Panc1 (cell line): Measurements from ENCODE around the gene ZBP1.

Experiments used
- SIN3A ChIP-seq: IDR thresholded peaks from 2 replicates; pipeline ENCODE4 v1.6.1; 2012; ENCODE audit warnings: low read depth, mild to moderate bottlenecking, low read length, moderate library complexity, borderline replicate concordance; ENCODE audit not compliant: insufficient read depth
- TF ChIP-seq, protein P1 (sequence below): fragments of 450-650 bp; IDR thresholded peaks from 2 replicates; pipeline ENCODE4 v1.5.1; 2017; ENCODE audit warnings: mild to moderate bottlenecking

DNA sequence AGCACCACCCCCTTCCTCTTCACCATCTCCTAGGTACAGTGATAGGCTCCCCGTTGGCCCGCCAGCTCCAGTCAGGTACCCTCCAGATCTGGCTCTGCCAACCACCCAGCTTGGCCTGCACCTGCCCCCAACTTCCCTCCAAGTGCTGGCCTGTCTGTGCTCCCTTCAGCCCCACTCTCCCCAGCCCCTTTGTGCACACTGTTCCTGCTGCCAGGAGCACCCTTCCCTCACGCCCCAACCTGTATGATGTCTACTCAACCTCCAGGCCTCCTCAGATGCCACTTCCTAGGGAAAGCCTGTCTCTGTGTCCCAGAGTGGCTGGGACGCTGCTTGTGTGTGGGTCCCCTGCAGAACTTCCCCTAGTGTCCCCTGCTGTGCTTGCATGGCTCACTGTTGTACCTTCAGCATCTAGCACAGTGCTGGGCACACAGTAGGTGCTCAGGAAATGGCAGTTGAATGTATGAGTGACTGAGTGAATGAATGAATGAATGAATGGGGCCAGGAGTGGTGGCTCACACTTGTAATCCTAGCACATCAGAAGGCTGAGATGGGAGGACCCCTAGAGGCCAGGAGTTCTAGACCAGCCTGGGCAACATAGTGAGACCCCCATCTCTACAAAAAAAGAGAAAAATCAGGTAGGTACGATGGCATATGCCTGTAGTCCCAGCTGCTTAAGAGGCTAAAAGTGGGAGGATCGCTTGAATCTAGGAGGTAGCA lies 3.0 kb downstream of the ZBP1 start:
- TF ChIP-seq, protein P1, sequence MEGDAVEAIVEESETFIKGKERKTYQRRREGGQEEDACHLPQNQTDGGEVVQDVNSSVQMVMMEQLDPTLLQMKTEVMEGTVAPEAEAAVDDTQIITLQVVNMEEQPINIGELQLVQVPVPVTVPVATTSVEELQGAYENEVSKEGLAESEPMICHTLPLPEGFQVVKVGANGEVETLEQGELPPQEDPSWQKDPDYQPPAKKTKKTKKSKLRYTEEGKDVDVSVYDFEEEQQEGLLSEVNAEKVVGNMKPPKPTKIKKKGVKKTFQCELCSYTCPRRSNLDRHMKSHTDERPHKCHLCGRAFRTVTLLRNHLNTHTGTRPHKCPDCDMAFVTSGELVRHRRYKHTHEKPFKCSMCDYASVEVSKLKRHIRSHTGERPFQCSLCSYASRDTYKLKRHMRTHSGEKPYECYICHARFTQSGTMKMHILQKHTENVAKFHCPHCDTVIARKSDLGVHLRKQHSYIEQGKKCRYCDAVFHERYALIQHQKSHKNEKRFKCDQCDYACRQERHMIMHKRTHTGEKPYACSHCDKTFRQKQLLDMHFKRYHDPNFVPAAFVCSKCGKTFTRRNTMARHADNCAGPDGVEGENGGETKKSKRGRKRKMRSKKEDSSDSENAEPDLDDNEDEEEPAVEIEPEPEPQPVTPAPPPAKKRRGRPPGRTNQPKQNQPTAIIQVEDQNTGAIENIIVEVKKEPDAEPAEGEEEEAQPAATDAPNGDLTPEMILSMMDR: no peak
- TF ChIP-seq SIN3A: no peak
